ENCODE results near the gene URGCP.

- no peak for TF ChIP-seq CTCF (IDR thresholded peaks at IDR 0.05 in 4 of 5, conservative IDR thresholded peaks at IDR 0.05 in 1 of 5)
- no peak for TF ChIP-seq POLR2A (IDR thresholded peaks at IDR 0.05)
Measured at GRCh38 chr7:43870316-43870715, 36.1 kb downstream of the URGCP start.

All from gastrocnemius medialis (tissue), 4 donors.